ENCODE results near the gene TSPAN3. TPM values are rescaled to one million over a fixed set of nuclear protein-coding genes. Genes with fewer than 3 reads are reported as not detected.
A peak's percentile ranks its signal among the peaks of the same experiment; 100 is the strongest.

TSPAN3 gene
- total and polyA plus RNA-seq, 5 experiments from 2014 or later = 36.6 to 120 (median 87.9) TPM

DNA sequence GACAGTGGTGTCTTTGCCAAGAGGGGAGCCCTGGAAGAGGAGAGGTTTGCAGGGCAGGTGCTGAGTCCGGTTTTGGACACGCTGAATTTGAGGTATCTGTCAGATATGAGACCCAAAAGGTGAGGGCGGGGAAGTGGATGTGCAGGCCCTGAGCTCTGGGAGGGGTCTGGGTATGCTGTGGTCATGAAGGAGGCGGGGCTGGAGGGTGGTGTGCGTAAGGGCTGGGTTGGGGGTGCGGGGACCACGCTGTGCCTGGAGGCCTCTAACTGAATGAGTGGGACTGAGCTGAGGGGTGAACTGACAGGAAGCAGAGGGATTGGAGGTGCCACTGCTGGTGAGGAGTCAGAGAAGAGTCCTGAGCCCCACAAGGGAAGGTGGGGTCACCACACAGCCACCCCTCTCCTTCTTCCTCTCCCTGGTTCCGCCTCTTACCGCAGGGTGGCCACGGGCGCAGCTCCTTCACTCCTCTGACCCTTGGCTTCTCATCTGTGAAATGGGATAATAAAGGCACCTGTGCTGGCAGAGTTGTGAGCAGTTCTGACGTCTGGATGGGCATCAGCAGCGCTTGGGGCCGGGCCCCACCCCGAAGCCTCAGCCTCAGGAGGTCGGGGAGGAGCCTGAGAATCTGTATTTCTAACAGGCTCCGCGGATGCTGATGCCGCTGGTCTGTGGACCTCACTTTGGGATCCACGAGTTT is 47.2 kb downstream of the TSPAN3 start:
- H3K4me3 Mint-ChIP-seq = peak overlapping the region in 5 of 10 donors; percentile 15 to 75 (median 50)
- ATAC-seq (no peak), DNase-seq (peak in 1 of 10 donors; percentile 64)
- H3K36me3 Mint-ChIP-seq = peaks cover 0 to 30% (median 0%) of the 10 kb centered on the region in 3 donors
- H3K9me3 Mint-ChIP-seq = no peaks in the 10 kb centered on the region
- no peaks in the 10 kb centered on the region for H3K27me3 Mint-ChIP-seq
- H3K4me1 Mint-ChIP-seq = peaks cover 29 to 63% (median 59%) of the 10 kb centered on the region in 4 donors
- POLR2A ChIA-PET = interaction anchor here (0.8 to 6.7 kb wide), 5 partner anchors 11 to 50 kb away, joined by 3 to 72 read pairs (median 4); partner anchors contain the start of genes PSTPIP1 and TSPAN3
- peak overlapping the region; percentile 53 to 99 (median 94) for H3K27ac Mint-ChIP-seq

DNA sequence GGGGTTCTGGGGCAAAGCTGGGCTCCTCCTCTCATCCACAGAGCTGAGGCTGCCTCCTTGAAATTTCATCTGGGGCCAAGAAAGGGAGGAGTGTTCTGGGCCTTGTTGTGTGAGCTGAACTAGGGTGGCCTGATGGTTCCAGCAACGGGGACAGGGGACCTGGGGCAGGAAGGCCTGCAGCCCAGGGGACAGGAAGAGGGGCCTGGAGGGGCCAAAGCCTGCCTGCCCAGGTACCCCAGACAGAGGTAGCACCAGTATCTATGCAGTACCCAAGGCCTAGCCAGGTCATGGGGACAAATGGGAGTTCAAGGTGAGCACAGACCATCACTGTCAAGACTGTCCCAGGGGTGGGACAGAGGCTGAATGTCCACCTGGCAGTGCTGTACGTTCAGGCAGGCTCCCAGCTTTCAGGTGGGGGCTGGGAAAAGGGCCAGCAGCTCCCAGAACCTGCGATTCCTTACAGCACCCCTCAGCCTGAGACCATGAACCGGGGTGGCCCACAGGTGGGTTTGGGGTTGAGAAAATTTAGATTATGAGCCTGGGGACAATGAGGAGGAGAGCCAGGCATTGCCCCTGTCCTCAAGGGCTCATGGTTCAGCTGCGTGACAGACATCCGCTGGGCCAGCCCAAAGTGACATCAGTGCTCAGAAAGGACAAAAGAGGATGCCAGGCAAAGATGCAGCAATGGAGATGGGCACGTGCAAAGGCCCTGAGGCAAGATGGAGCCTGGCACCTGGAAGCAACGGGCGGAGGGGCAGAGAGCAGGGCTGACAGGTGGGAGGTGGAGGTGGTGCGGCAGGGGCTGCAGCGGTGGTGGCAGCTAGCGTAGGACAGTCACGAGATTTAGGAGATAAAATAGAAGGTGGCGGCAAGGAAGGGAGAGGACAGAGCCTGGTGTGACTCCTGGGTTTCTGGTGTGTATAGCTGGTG is 48.0 kb downstream of the TSPAN3 start:
- Mint-ChIP-seq H3K27ac (peak overlapping the region; percentile 90 to 99 (median 96)), H3K4me3 (peak overlapping the region in 7 of 10 donors; percentile 15 to 83 (median 69)), H3K9me3 (no peaks in the 10 kb centered on the region), H3K4me1 (peaks cover 35 to 71% (median 66%) of the 10 kb centered on the region in 4 donors), H3K27me3 (no peaks in the 10 kb centered on the region), H3K36me3 (peaks cover 0 to 35% (median 0%) of the 10 kb centered on the region in 3 donors)
- POLR2A ChIA-PET = interaction anchor here (1.2 to 6.7 kb wide), 6 partner anchors 9 to 48 kb away, joined by 3 to 72 read pairs (median 4); partner anchors contain the start of genes PSTPIP1 and TSPAN3
- ATAC-seq = no peak
- DNase-seq = peak in 1 of 10 donors; percentile 57

- Mint-ChIP-seq H3K9me3 (no peaks in the 10 kb centered on the region), H3K27me3 (no peaks in the 10 kb centered on the region), H3K36me3 (peaks cover 0 to 35% (median 0%) of the 10 kb centered on the region in 3 donors), H3K27ac (peak overlapping the region; percentile 90 to 99 (median 96)), H3K4me3 (peak overlapping the region; percentile 36 to 83 (median 74)), H3K4me1 (peaks cover 36 to 81% (median 72%) of the 10 kb centered on the region in 4 donors)
- POLR2A ChIA-PET = interaction anchor here (0.6 to 6.7 kb wide), 5 partner anchors 9 to 115 kb away, joined by 4 to 72 read pairs (median 4); partner anchors contain the start of gene PSTPIP1
- peak in 9 of 10 donors; percentile 5 to 81 (median 52) for DNase-seq
- ATAC-seq = peak; percentile 62 to 87
Measured at GRCh38 chr15:77021803-77022381, 49.0 kb downstream of the TSPAN3 start.

GRCh38 chr15:77021088-77021481 is 49.8 kb downstream of the TSPAN3 start:
- DNase-seq = peak in 1 of 10 donors; percentile 52
- H3K4me1 Mint-ChIP-seq = peaks cover 36 to 87% (median 75%) of the 10 kb centered on the region in 4 donors
- peak overlapping the region in 7 of 10 donors; percentile 8 to 80 (median 74) for H3K4me3 Mint-ChIP-seq
- peaks cover 0 to 33% (median 0%) of the 10 kb centered on the region in 3 donors for H3K36me3 Mint-ChIP-seq
- no peaks in the 10 kb centered on the region for H3K27me3 Mint-ChIP-seq
- ATAC-seq = no peak
- no peaks in the 10 kb centered on the region for H3K9me3 Mint-ChIP-seq
- H3K27ac Mint-ChIP-seq = peak overlapping the region; percentile 90 to 99 (median 96)
- POLR2A ChIA-PET = interaction anchor here (6.7 kb wide), 1 partner anchor 25 kb away, joined by 72 read pairs; the partner anchor contains the start of gene PSTPIP1

- no peaks in the 10 kb centered on the region for H3K27me3 Mint-ChIP-seq
- H3K9me3 Mint-ChIP-seq = no peaks in the 10 kb centered on the region
- ATAC-seq = no peak
- H3K36me3 Mint-ChIP-seq = peaks cover 0 to 28% (median 0%) of the 10 kb centered on the region in 3 donors
- peaks cover 37 to 89% (median 81%) of the 10 kb centered on the region in 4 donors for H3K4me1 Mint-ChIP-seq
- DNase-seq = peak in 2 of 10 donors; percentile 2 to 30
- H3K4me3 Mint-ChIP-seq = peak overlapping the region in 7 of 10 donors; percentile 22 to 59 (median 48)
- peak overlapping the region in 9 of 10 donors; percentile 90 to 99 (median 97) for H3K27ac Mint-ChIP-seq
- POLR2A ChIA-PET = interaction anchor here (1.2 to 6.7 kb wide), 2 partner anchors 10 to 24 kb away, joined by 4 to 72 read pairs; partner anchors contain the start of gene PSTPIP1
Measured at GRCh38 chr15:77020348-77021087, 50.4 kb downstream of the TSPAN3 start.

- peak in 3 of 10 donors; percentile 3 to 58 (median 26) for DNase-seq
- POLR2A ChIA-PET = interaction anchor here (1.2 to 6.7 kb wide), 2 partner anchors 11 to 24 kb away, joined by 4 to 72 read pairs; partner anchors contain the start of gene PSTPIP1
- Mint-ChIP-seq H3K27ac (peak overlapping the region; percentile 81 to 99 (median 91)), H3K9me3 (no peaks in the 10 kb centered on the region), H3K36me3 (peaks cover 0 to 25% (median 0%) of the 10 kb centered on the region in 3 donors), H3K4me3 (peak overlapping the region in 8 of 10 donors; percentile 42 to 62 (median 56)), H3K27me3 (no peaks in the 10 kb centered on the region), H3K4me1 (peaks cover 41 to 94% (median 89%) of the 10 kb centered on the region in 4 donors)
- no peak for ATAC-seq
Measured at GRCh38 chr15:77019521-77020331, 51.2 kb downstream of the TSPAN3 start.

GRCh38 chr15:77018796-77019505 is 52.0 kb downstream of the TSPAN3 start:
- peak overlapping the region; percentile 40 to 99 (median 90) for H3K27ac Mint-ChIP-seq
- DNase-seq (peak in 2 of 10 donors; percentile 2 to 60), ATAC-seq (no peak)
- no peaks in the 10 kb centered on the region for H3K27me3 Mint-ChIP-seq
- H3K4me1 Mint-ChIP-seq = peaks cover 46 to 99% (median 93%) of the 10 kb centered on the region in 4 donors
- peaks cover 0 to 22% (median 0%) of the 10 kb centered on the region in 3 donors for H3K36me3 Mint-ChIP-seq
- peak overlapping the region in 5 of 10 donors; percentile 18 to 61 (median 30) for H3K4me3 Mint-ChIP-seq
- POLR2A ChIA-PET = interaction anchor here (1.2 to 6.7 kb wide), 3 partner anchors 12 to 24 kb away, joined by 4 to 72 read pairs (median 34); partner anchors contain the start of gene PSTPIP1
- H3K9me3 Mint-ChIP-seq = no peaks in the 10 kb centered on the region

DNA sequence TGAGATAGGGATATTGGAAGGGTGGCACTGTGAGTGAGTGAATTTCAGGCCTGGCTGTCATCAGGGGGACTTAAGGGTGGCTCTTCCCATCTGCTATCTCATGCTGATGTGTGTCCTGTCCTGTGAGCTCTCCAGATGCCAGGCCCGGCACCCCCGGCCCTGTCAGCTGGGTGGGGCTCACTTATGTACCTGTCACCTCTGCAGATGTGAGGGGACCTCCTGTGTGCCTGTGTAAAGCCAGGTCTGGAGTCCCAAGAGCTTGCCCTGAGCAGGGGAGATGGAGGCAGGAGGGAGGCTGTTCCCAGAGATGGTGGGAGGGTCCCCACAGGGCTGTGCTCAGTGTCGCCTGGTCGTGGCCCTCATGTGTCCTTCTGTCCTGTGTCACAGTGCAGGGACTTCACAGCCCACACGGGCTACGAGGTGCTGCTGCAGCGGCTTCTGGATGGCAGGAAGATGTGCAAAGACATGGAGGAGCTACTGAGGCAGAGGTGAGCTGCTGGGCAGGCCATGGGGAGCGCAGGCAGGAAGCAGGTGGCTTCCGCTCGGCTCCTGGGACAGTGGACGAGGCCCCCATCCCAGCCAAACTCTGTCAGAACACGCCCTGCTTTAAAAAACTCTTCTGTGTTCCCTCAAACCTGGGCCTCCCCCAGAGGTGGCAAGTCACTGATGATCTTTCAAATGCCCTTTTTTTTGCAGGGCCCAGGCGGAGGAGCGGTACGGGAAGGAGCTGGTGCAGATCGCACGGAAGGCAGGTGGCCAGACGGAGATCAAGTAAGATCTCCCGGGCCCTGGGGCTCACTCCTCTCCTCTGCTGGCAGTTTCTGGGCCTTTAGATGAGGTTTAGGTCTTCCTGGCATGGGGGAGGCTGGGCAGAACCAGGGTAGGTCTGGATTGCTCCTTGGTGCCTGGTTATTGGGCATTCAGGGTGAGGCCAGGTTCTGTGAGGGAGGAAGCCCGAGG is 52.9 kb downstream of the TSPAN3 start:
- peaks cover 0 to 21% (median 0%) of the 10 kb centered on the region in 3 donors for H3K36me3 Mint-ChIP-seq
- POLR2A ChIA-PET = interaction anchor here (1.0 to 3.9 kb wide), 4 partner anchors 9 to 23 kb away, joined by 3 to 34 read pairs (median 7); partner anchors contain the start of gene PSTPIP1
- H3K4me3 Mint-ChIP-seq = peak overlapping the region in 5 of 10 donors; percentile 14 to 30 (median 22)
- peak overlapping the region in 9 of 10 donors; percentile 52 to 99 (median 90) for H3K27ac Mint-ChIP-seq
- ATAC-seq = no peak
- H3K4me1 Mint-ChIP-seq = peaks cover 45 to 99% (median 93%) of the 10 kb centered on the region in 4 donors
- no peaks in the 10 kb centered on the region for H3K9me3 Mint-ChIP-seq
- H3K27me3 Mint-ChIP-seq = no peaks in the 10 kb centered on the region
- peak in 2 of 10 donors; percentile 4 to 56 for DNase-seq

All from naive thymus-derived CD8-positive, alpha-beta T cell (primary cell).